Nucleus accumbens (tissue), 56 donors: Measurements from ENCODE around the gene CDH9.
"Not testable (repeated sequence)": the region's sequence is repeated elsewhere in the genome, so short reads cannot be mapped to it uniquely, and the experiment has no call there.

Experiments
- DNase-seq, 56 donors: peaks; one replicate each; lab custom pipeline; 2025; lab: John Stamatoyannopoulos, UW

Gene CDH9

DNA sequence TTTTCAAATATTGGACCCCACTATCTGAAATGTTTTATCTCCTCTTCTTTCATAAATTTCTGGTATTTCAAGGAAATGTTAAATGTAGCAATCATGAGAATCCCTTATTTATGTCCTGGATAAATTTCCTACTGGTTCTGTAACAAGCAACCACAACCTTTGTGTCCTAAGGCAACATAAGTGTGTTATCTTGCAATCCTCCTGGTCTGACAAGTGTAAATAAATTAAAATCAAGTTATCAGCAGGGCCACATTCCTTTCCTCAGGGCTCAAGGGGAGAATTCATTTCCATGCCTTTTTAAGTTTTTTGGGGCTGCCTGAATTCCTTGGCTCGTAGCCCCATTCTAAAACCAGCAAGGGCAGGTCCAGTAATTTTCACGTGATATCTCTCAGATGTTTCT, 83.2 kb downstream of the CDH9 start:
- no peak for DNase-seq

DNA sequence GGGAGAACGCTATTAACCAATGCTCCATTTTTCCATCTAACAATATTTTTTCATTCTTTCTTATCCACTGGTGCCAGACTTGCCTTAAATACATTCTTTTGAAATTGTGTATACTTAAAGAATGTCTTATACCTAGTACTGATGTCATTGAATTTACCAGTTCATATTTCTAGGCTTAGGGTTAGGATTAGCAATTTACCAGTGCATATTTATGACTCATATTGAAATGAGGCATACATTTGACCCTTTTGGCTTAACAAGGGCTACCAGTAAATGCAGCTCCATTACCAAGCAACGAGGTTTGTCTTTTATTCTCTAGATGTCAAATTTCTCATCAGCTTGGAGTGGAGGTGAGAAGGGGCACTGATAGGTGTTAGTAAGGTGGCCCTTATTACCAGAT, 89.5 kb downstream of the CDH9 start:
- no peak for DNase-seq

DNA sequence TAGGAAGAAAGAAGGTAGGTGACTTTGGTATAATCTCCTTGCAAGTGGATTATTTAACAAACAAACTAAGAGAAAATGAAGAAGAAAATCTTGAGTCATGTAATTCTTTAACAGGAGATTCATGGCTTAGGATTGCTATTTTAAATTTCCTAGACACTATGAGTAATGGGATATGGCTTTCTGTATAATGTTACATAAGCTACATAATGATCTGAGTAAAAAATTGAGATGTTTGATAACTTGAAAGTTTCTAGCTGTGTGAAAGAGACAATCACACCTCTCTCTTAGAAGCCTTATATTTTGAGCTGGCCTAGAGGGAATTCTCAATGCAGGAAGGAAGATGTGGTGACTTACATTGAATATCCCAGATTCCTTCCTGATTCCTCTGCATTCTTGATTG, 92.5 kb downstream of the CDH9 start:
- DNase-seq: no peak

DNA sequence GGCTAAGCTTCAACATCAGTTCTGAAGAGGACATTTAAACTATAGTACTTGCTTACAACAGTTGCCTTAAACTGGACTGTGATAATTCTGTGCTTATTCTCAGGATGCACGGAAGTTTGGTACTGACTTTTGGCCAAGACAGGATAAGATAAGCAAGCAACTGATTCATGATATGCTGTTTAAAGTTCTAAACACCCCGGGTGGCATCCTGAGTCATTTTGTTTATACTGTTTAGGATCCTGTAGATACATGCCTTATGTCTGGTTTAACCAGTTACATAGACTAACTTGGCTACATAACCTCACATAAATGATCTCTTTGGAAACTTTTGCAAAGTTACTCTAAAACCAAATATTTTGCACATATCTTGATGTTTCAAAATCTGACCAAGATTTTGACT, 95.9 kb downstream of the CDH9 start:
- DNase-seq: no peak

DNA sequence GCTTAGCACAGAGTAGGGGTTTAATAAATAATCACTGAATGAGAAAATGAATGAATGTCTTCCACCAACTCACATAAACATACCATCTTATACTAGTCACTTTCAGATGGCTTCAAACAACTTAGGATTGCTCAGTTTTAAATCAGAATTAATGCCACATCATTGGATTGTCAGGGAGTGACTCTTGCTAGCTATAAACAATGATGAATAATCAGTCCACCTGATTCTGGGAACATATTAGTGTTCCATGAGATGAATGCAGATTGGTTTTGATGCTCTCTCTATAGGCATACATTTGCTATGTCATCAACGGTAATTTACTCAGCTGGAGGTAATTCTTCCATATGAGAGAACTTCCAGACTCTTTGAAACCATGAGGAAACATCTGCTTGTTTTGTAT, 97.4 kb downstream of the CDH9 start:
- no peak for DNase-seq

DNA sequence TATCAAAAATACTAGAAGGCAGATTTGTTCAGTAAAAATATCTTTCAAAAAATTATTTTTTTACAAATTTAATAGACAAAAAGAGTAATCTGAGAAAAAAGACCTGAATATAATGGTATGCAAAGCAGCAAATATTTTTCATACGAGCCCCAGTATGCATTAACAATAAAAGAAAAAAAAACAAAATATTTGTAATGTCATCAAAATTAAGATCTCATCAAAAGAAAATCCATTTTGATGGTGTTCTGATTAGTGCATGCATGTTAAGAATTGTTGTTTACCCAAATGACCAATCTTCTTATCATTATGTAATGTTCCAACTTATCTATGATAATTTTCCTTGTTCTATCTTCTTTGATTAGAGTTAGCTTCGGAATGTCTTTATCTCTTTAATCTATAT, 106.1 kb downstream of the CDH9 start:
- DNase-seq: no peak

DNA sequence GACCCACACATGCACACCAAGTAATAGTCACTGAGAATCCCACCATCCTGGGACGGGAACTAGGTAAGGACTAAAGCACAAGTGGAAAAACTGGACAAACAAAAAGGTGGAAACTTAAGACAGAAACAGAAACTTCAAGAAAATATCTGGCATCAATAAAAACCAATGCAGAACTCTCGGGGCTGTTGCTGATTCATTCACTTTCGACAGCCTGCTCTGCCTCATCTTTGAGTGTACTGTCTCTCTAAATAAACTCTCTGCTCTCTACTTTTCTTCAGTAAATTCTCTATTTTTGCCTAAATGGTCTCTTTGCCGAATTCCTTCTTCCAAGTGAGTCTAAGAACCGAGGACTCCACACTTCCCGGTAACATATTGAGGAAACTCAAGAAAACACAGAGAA, 116.9 kb downstream of the CDH9 start:
- DNase-seq: no peak

DNA sequence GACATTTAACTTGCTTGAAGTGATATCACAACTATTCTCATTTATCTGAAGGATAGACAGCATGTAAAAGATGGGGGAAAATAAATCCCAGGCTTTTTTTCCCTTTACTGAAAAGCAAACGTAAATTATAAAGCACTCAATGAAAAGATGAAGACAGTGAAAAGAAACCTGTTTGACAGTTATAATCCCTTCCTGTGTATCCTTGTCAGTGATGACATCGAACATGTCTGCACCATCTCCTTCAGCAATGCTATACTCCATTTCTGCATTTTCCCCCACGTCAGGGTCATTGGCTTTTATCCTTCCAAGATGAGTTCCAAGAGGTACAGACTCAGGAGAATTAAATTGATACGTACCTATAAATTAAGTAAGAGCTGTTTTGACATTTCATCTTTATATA, 134.9 kb downstream of the CDH9 start:
- DNase-seq: no peak

DNA sequence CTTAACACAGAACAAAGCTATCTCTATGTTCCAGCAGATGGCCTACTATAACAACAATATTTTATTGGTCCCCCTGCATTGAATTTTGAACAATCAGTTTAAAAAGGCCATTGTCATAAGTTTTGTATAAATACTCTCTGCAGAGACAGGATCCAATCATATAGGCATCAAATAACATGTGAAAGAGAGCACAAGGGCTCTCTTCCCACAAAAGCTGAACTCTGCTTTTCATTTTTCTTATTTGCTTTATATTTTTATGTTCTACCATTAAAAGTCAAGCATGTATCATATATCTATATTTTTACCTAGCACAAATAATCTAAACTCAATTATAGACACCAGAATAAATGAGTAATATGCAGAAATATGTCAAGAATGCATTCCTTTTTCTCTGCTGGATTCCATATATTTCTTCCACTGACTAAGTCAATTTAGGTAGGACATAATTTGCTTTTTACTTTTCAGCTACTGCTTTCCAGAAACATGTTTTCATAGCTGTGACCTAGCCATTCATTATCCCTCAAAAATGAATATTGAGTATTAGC, 143.6 kb downstream of the CDH9 start:
- DNase-seq: no peak

DNA sequence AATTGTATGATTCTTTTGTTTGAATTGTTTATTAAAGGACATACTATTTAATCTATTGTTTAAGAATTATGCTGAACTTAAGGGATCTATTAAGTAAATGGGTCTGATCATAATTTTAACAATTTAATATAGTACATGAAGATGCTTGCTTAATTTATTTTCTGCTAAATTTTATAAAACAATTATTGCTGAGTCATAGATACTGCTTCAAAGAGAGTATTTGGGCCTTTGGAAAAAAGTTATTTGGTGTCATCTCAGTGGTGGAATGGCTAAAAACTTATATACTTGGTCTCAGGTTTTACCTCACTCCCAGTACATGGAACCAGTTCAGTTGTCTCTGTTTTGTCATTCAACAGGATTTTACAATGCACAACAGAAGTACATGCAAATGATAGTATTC, 145.3 kb downstream of the CDH9 start:
- no peak for DNase-seq

DNA sequence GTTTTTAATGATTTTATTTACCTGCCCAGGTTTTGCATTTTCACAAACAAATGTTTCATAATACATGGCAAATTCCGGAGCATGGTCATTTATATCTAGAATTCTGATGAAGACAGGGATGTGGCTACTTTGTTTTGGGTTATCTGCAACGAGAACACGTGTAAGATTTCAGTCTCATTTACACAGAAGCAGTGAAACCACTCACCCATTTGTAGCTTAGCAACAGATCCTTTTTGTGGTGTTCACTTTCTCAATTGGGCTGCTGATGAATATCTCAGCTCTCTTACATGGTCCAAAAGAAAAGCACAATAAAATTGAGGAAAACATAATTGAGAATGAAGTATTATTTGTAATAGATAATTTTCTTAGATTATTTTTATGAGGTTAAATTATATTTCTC, 148.6 kb downstream of the CDH9 start:
- no peak for DNase-seq

DNA sequence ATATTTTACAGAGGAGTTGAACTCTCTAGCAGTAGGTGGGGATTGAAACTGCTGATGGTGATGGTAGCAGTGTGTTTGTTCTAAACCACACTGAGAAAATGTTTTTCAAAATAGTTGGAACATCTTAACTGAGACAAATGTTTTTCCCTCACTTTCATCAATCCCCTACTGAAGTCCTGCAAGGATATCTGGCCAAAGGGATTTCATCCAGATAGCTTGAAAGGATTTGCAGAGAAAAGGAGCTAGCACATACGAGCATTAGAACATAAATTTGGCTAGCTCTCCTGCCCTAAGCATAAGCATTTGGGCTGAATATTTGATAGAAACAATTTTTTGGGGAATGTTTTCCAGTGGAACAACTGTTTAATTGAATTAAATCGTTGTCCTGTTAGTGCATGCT, 153.9 kb downstream of the CDH9 start:
- no peak for DNase-seq

DNA sequence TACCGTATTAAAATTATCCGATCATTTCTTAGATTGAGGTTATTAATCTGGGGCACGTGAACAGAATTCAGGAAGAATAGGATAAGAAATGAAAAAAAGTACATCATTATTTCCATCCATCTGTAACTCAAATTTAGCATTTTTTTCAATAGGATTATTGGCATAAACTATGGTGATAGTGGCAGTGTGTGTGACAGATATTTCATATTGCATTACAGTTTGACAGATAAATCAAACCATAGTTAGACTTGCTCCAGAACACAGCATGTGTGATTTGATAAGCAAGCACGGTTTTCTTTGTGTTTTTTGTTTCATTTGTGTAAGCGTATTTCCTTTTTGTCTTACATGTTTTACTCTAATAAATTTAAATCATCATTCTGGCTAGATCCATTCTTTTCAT, 155.0 kb downstream of the CDH9 start:
- no peak for DNase-seq

DNA sequence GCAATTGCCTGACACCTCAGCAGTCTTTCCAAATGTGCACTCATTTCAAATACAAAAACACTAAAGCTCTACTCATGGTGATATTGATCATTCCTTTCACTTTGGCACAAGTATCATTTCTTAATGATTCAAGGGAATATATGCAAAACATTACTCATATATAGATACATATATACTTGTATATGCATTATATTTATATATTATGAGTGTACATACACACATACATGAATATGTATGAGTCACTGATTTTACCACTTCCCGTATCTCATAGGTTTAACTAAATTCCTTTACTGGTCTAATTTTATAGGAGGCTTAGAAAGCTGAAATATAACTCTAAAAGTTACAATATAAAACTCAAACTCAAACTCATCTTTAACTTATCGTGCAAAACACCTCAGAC, 156.5 kb downstream of the CDH9 start:
- no peak for DNase-seq

DNA sequence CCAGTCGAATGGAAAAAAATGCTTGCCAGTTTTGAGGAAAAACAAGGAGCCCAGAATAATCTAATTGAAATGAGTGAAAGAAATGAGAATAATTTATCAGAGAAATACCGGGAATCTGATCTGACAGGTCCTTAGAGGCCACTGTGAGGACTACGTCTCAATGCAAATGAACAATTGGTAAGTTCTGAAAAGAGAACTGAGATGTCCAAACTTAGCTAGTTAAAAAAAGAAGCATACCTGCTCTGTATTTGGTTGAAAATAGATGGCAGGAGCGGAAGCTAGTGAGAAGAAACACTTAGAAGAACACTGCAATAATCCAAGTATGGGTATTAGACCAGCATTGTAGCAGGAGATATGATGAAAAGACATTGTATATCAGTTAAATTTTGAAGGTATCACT, 161.2 kb downstream of the CDH9 start:
- DNase-seq: no peak

DNA sequence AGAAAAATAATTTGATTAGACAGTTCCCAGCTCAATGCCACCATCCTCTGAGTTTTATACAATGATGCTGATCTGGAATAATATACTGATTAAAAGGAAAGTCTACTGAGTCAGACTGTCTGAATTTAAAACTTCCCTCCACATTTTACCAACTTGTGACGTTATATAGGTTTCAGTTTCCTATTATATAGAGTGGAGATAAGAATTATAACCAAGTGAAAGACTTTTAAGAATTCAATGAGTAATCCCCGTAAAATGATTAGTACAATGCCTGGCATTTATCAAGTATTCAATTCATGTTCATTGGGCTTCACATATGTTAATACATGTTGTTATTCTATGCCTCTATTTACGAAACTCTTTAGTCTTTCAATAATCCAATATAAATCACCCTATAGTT, 166.0 kb downstream of the CDH9 start:
- DNase-seq: no peak

DNA sequence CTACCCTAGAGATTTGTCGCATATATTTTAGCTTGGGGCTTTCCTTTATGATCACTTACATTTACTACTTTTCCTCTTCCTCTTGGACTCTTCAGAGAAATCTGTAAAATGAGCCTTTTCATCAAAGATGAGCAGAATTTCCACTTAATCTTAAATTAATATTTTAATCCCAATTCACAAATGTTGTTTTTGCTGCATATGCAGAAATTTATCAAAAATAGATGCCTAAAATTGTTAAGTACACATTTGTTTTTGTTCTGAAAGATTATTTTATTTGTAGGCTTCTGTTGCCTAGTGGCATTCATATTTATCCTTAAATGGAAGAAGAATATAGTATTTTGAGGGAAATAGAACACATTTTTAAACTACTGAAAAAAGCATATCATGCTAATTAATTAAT, 168.6 kb downstream of the CDH9 start:
- DNase-seq: no peak

DNA sequence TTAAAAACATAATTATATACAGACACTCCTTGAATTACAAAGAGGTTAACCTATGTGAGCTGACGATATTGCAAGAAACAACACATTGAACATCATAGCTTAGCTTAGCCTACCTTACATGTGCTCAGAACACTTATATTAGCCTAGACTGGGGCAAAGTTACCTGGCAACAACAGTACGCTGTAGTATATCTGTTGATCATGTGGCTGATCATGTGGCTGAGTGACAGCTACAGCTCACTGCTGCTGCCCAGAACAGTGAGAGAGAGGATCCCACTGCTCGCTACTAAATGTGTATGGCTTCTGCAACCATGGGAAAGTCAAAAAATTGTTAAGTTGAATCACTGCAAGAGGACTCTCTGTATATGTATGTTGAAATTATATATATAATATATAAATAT, 169.9 kb downstream of the CDH9 start:
- DNase-seq: no peak

DNA sequence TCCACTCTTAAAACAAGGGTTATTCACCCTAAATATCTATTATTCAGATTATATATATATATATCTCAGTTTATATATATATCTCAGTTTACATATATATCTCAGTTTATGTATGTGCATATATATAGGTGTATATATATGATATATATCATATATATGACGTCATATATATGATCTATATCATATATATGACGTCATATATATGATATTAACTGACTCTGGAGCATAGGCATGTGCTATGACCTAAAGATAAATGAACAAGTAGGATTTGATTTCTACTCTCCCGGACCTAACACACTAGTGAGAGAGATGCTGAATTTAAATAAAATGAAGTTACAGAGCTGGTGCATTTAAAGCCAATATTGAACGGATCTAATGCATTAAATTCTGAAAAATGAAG, 174.3 kb downstream of the CDH9 start:
- DNase-seq: no peak

DNA sequence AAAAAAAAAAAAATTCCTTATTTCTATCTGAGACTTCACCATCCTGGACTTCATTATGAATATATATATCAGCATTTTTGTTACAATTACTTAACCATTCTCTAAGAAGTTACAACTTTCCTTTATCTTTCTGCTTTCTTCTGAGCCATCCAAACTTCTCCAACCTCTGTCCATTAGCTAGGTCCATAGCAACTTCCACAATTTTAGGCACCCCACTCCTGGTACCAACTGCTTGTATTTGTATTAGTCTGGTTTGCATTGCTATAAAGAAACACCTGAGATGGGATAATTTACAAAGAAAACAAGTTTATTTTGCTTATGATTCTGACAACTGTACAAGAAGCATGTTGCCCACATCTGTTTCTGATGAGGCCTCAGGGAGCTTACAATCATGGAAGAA, 182.1 kb downstream of the CDH9 start:
- DNase-seq: no peak

DNA sequence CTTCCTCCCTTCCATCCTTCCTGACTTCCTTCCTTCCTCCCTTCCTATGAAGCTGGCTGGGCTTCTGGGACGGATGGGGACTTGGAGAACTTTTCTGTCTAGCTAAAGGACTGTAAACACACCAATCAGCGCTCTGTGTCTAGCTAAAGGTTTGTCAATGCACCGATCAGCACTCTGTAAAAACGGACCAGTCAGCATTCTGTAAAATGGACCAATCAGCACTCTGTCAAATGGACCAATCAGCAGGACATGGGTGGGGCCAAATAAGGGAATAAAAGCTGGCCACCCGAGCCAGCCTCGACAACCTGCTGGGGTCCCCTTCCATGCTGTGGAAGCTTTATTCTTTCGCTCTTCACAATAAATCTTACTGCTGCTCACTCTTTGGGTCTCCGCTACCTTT, 185.9 kb downstream of the CDH9 start:
- DNase-seq: not testable (repeated sequence)

DNA sequence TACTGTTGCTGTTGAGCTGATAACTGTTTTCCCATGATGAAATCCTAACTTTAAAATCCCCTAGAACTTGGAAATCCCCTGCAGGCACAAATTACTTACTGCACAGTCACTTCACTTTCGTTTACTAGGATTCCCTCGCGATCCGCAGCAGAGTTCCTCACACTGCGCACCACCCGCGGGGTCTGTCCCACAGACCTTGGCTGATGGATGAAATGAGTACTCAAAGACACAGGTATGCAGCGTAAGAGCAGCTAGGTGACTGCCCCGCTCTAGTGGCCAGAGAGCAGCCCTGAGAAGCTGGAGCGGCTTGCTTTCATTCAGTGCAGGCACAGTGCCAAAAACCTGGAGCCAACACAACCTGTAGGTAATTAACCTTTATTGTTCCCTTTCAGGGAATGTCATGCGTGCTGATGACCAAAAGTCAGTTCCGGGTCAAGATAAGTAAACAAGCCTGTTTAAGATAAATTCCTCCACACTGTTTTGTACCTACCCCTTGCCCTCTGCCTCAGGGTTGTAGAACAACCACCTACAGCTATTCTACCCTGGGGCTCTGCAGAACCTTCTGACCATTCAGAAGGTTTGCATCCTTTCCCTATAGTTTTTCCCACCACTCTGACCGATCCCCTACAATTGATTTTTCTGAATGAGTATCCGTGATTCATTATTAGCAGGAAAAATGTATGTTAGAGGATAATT, 191.2 kb downstream of the CDH9 start:
- no peak for DNase-seq

DNA sequence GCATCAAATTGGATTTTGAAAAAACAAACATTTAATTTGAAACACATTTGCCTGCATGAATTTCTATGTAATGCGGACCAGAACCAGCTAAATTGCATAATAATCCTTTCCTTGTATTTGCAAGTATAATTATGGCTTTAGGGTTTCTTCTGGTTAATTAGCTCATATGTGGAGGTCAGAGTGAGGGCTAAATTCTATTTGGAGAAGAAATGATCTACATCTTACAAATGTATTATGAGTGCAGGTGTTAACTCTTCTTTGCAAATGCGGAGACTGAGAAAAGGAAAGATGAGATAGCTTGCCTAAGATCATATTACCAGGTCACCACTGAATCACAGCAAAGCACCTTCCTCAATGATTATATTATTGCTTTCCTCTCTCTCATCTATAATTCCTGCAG, 194.7 kb downstream of the CDH9 start:
- DNase-seq: no peak
